ACC112 (cell line): ENCODE data around the gene UBA1.

ENCODE experiments used
- H2AFZ ChIP-seq: fragments of 200-600 bp; sonication (generic); one replicate; pipeline ENCODE4 v1.6.0; 2017; ENCODE audit warnings: antibody characterized with exemption, low read length; ENCODE audit not compliant: unreplicated experiment
- H3K27ac ChIP-seq: fragments of 200-600 bp; sonication (generic); 2 replicates; pipeline ENCODE4 v1.5.1; 2014; ENCODE audit warnings: low read depth, mild to moderate bottlenecking, antibody characterized with exemption, low read length, moderate library complexity
- H3K27me3 ChIP-seq: fragments of 200-600 bp; sonication (generic); 2 replicates; pipeline ENCODE4 v1.6.1; 2014; ENCODE audit warnings: mild to moderate bottlenecking, antibody characterized with exemption, low read length, moderate library complexity, mixed read lengths; ENCODE audit not compliant: insufficient read depth
- H3K36me3 ChIP-seq: fragments of 200-600 bp; sonication (generic); 2 replicates; pipeline ENCODE4 v1.6.1; 2016; ENCODE audit warnings: mild to moderate bottlenecking, antibody characterized with exemption, low read length, moderate library complexity, mixed read lengths; ENCODE audit not compliant: insufficient read depth
- H3K4me1 ChIP-seq: fragments of 200-600 bp; sonication (generic); one replicate; pipeline ENCODE4 v1.6.1; 2016; ENCODE audit warnings: low read length, mixed read lengths; ENCODE audit not compliant: insufficient read depth, unreplicated experiment, control insufficient read depth
- H3K4me3 ChIP-seq: fragments of 200-600 bp; sonication (generic); 2 replicates; pipeline ENCODE4 v1.5.1; 2014; ENCODE audit warnings: mild to moderate bottlenecking, low read depth, low read length
- H3K79me2 ChIP-seq: fragments of 200-600 bp; sonication (generic); one replicate; pipeline ENCODE4 v1.6.0; 2016; ENCODE audit warnings: low read length; ENCODE audit not compliant: control insufficient read depth, unreplicated experiment, insufficient read depth

Gene UBA1

GRCh38 chrX:47215291-47215900 lies 21.8 kb downstream of the UBA1 start:
- Histone ChIP-seq H3K27me3 (no peaks in the 10 kb centered on the region), H3K27ac (no peak overlapping the region), H2AFZ (no peak overlapping the region), H3K4me1 (peaks cover 22% of the 10 kb centered on the region), H3K79me2 (peaks cover 20% of the 10 kb centered on the region), H3K4me3 (no peak overlapping the region), H3K36me3 (0 out of 2 replicates have a peak, but pooled peaks cover 5% of the 10 kb centered on the region)

- Histone ChIP-seq H3K4me3 (no peak overlapping the region), H3K36me3 (0 out of 2 replicates have a peak, but pooled peaks cover 5% of the 10 kb centered on the region), H3K4me1 (peaks cover 28% of the 10 kb centered on the region), H3K79me2 (peaks cover 31% of the 10 kb centered on the region), H2AFZ (no peak overlapping the region), H3K27me3 (no peaks in the 10 kb centered on the region), H3K27ac (peak overlapping the region; percentile 93)
These were observed 22.8 kb downstream of the UBA1 start for GRCh38 chrX:47216393-47216925.

- Histone ChIP-seq H2AFZ (no peak overlapping the region), H3K79me2 (peaks cover 39% of the 10 kb centered on the region), H3K27ac (peak overlapping the region; percentile 93), H3K4me3 (peak overlapping the region; percentile 55), H3K36me3 (0 out of 2 replicates have a peak, but pooled peaks cover 5% of the 10 kb centered on the region), H3K4me1 (peaks cover 28% of the 10 kb centered on the region), H3K27me3 (no peaks in the 10 kb centered on the region)
These were observed 23.7 kb downstream of the UBA1 start for GRCh38 chrX:47217121-47217851.

GRCh38 chrX:47217852-47218279 lies 24.2 kb downstream of the UBA1 start:
- peaks cover 42% of the 10 kb centered on the region for H3K79me2 ChIP-seq
- 0 out of 2 replicates have a peak, but pooled peaks cover 3% of the 10 kb centered on the region for H3K36me3 ChIP-seq
- peak overlapping the region; percentile 84 for H3K4me3 ChIP-seq
- H3K4me1 ChIP-seq = peaks cover 28% of the 10 kb centered on the region
- peak overlapping the region; percentile 93 for H3K27ac ChIP-seq
- H2AFZ ChIP-seq = peak overlapping the region; percentile 29
- no peaks in the 10 kb centered on the region for H3K27me3 ChIP-seq

GRCh38 chrX:47218280-47218919 lies 24.8 kb downstream of the UBA1 start, which contains the start of gene CDK16:
TSS of gene CDK16 (plus strand) at chrX:47218681. CDS start at chrX:47223558, 4,877 bp downstream.
- Histone ChIP-seq H3K4me1 (peaks cover 28% of the 10 kb centered on the region), H3K4me3 (peak within 1 kb of the TSS; percentile 84), H3K79me2 (peaks cover 46% of the 10 kb centered on the region), H3K27me3 (no peaks in the 10 kb centered on the region), H2AFZ (peak within 1 kb of the TSS; percentile 29), H3K27ac (peak within 1 kb of the TSS; percentile 93), H3K36me3 (no peaks in the 10 kb centered on the region)

- Histone ChIP-seq H3K27me3 (no peaks in the 10 kb centered on the region), H3K4me3 (peak overlapping the region; percentile 84), H2AFZ (no peak overlapping the region), H3K27ac (peak overlapping the region; percentile 90), H3K79me2 (peaks cover 46% of the 10 kb centered on the region), H3K4me1 (peaks cover 28% of the 10 kb centered on the region), H3K36me3 (no peaks in the 10 kb centered on the region; the same call in 1 of the 2 replicates)
These were observed 25.5 kb downstream of the UBA1 start for GRCh38 chrX:47218920-47219815.

- no peaks in the 10 kb centered on the region; the same call in 1 of the 2 replicates for H3K36me3 ChIP-seq
- peaks cover 17% of the 10 kb centered on the region for H3K4me1 ChIP-seq
- no peak overlapping the region for H2AFZ ChIP-seq
- H3K4me3 ChIP-seq = no peak overlapping the region
- H3K27ac ChIP-seq = no peak overlapping the region
- no peaks in the 10 kb centered on the region for H3K27me3 ChIP-seq
- peaks cover 46% of the 10 kb centered on the region for H3K79me2 ChIP-seq
These were observed 28.1 kb downstream of the UBA1 start for GRCh38 chrX:47221756-47222155.

GRCh38 chrX:47222751-47223350 lies 29.2 kb downstream of the UBA1 start:
- H3K4me3 ChIP-seq = no peak overlapping the region
- no peaks in the 10 kb centered on the region; the same call in 1 of the 2 replicates for H3K36me3 ChIP-seq
- H2AFZ ChIP-seq = no peak overlapping the region
- H3K27ac ChIP-seq = no peak overlapping the region
- H3K79me2 ChIP-seq = peaks cover 46% of the 10 kb centered on the region
- peaks cover 10% of the 10 kb centered on the region for H3K4me1 ChIP-seq
- H3K27me3 ChIP-seq = no peaks in the 10 kb centered on the region

- Histone ChIP-seq H3K4me3 (no peak overlapping the region), H3K27ac (no peak overlapping the region), H3K4me1 (peaks cover 10% of the 10 kb centered on the region), H2AFZ (no peak overlapping the region), H3K79me2 (peaks cover 45% of the 10 kb centered on the region), H3K36me3 (peaks cover 4% of the 10 kb centered on the region; the same call in 1 of the 2 replicates), H3K27me3 (no peaks in the 10 kb centered on the region)
These were observed 30.0 kb downstream of the UBA1 start for GRCh38 chrX:47223476-47224250.
